GM12875 (cell line): ENCODE measurements around the gene RPS2.

Experiments
- H3K4me3 ChIP-seq: one replicate; pipeline ENCODE4 v1.5.1; 2011; ENCODE audit warnings: low read depth, low read length, control low read depth
- TF ChIP-seq, protein P1 (sequence below): IDR thresholded peaks from 2 replicates; pipeline ENCODE4 v1.5.1; 2011; ENCODE audit warnings: low read depth, mild to moderate bottlenecking, control low read depth, inconsistent platforms, low read length, moderate library complexity, borderline replicate concordance; ENCODE audit not compliant: insufficient read depth

Gene RPS2

GRCh38 chr16:1997494-1998359 is 33.1 kb upstream of the RPS2 start:
- TF ChIP-seq, protein P1, sequence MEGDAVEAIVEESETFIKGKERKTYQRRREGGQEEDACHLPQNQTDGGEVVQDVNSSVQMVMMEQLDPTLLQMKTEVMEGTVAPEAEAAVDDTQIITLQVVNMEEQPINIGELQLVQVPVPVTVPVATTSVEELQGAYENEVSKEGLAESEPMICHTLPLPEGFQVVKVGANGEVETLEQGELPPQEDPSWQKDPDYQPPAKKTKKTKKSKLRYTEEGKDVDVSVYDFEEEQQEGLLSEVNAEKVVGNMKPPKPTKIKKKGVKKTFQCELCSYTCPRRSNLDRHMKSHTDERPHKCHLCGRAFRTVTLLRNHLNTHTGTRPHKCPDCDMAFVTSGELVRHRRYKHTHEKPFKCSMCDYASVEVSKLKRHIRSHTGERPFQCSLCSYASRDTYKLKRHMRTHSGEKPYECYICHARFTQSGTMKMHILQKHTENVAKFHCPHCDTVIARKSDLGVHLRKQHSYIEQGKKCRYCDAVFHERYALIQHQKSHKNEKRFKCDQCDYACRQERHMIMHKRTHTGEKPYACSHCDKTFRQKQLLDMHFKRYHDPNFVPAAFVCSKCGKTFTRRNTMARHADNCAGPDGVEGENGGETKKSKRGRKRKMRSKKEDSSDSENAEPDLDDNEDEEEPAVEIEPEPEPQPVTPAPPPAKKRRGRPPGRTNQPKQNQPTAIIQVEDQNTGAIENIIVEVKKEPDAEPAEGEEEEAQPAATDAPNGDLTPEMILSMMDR = no peak
- H3K4me3 ChIP-seq = no peak overlapping the region

DNA sequence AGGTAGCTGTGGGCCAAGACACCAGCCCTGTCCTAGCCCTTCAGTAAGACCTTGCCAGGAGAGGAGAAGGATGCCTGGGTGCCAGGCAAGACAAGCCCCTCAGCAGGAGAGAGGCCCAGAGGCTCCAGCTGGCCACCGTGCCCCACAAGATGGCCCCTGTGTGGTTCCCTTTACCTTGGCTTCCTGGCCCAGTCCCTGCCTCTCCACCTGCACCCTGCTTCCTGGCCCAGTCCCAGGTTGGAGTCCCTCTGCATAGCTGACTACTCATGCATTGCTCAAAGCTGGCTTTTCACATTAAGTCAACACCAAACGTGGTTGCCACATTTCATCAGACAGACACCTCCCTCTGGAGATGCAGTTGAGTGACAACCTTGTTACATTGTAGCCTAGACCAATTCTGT is 29.1 kb upstream of the RPS2 start:
- TF ChIP-seq, protein P1 = no peak
- H3K4me3 ChIP-seq = no peak overlapping the region

DNA sequence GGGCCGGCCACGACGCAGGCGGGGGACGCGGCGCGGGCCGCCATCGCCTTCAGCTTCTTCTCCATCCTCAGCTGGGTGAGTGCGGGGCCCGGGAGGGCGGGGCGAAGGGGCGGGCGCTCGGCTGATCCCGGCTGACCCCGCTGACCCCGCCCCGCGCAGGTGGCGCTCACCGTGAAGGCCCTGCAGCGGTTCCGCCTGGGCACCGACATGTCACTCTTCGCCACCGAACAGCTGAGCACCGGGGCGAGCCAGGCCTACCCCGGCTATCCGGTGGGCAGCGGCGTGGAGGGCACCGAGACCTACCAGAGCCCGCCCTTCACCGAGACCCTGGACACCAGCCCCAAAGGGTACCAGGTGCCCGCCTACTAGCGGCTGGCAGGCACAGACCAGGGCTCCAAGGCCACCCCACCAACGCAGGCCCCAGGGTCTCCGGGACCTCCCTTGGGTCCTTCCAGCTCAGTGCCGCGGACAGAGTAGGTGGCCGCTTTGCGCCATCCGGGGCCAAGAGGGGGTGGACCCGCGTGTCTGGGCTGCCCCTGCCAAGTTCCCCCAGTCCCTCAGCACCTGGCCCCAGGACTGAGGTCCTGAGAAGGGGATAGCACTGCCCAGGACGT is 28.2 kb upstream of the RPS2 start:
- TF ChIP-seq, protein P1 = no peak
- H3K4me3 ChIP-seq = no peak overlapping the region

- TF ChIP-seq, protein P1 = no peak
- peak overlapping the region; percentile 33 for H3K4me3 ChIP-seq
Observed at GRCh38 chr16:1991948-1992703, 27.5 kb upstream of the RPS2 start.

DNA sequence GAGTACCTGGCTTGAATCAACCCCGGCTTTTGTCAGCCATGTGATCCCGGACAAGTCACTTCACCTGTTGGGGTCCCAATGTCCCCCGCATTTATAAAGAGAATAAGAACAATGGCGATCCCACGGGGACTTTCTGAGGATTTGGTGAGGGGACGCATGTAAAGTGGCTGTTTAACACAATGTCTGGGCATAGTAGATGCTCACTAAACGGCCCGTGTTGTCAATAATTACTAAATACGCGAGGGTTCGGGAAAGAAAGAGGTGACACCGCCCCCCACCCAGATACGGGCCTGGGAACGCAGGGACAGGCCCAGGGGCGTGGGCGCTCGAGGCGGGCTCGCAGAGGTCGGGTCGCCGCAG is 26.9 kb upstream of the RPS2 start:
- TF ChIP-seq, protein P1 = no peak
- peak overlapping the region; percentile 33 for H3K4me3 ChIP-seq

GRCh38 chr16:1991135-1991551 is 26.5 kb upstream of the RPS2 start:
- TF ChIP-seq, protein P1 = no peak
- no peak overlapping the region for H3K4me3 ChIP-seq
